Right atrium auricular region (tissue), 2 donors: ENCODE data around the gene TNNT3. TPM values are rescaled to one million over a fixed set of nuclear protein-coding genes. Genes with fewer than 3 reads are reported as not detected.

Experiments
- DNase-seq: peaks from one replicate; pipeline ENCODE4 v3.0.0-alpha.2; 2019; ENCODE audit warnings: low spot score
- H3K27ac ChIP-seq, 2 donors: fragments of 200-600 bp; sonication (generic); 1 replicate in 1 of 2; 2 replicates in 1 of 2; pipeline ENCODE4 v1.5.1; 2016 to 2019
- H3K27me3 ChIP-seq, 2 donors: fragments of 200-600 bp; sonication (generic); one replicate each; pipeline versions ENCODE4 v1.5.1 to v1.6.0; 2017 to 2019
- H3K36me3 ChIP-seq: fragments of 200-600 bp; sonication (generic); one replicate; pipeline ENCODE4 v1.5.1; 2016
- H3K4me1 ChIP-seq, 2 donors: fragments of 200-600 bp; sonication (generic); one replicate each; pipeline versions ENCODE4 v1.5.1 to v1.6.0; 2017 to 2019
- H3K4me3 ChIP-seq, 2 donors: fragments of 200-600 bp; sonication (generic); 1 replicate in 1 of 2; 2 replicates in 1 of 2; pipeline ENCODE4 v1.5.1; 2017 to 2019; ENCODE audit warnings: mild to moderate bottlenecking in 1 of 2, moderate library complexity in 1 of 2
- H3K9me3 ChIP-seq, 2 donors: fragments of 200-600 bp; sonication (generic); one replicate each; pipeline ENCODE4 v1.5.1; 2019
- total RNA-seq, 2 donors: library from RNA; depleted of rRNA; stranded (reverse); fragments of >200 nt; gene quantifications; one replicate each; pipeline ENCODE4 v1.1.0, GENCODE V29; 2016
- TF ChIP-seq, protein P1 (sequence below), 2 donors: fragments of 200-600 bp; sonication (generic); IDR thresholded peaks; one replicate each; pipeline ENCODE4 v1.5.1; 2019; ENCODE audit warnings: antibody characterized with exemption in 2 of 2

Gene TNNT3
- total RNA-seq, 2 donors from 2014 or later = 12.8 to 16.4 TPM

DNA sequence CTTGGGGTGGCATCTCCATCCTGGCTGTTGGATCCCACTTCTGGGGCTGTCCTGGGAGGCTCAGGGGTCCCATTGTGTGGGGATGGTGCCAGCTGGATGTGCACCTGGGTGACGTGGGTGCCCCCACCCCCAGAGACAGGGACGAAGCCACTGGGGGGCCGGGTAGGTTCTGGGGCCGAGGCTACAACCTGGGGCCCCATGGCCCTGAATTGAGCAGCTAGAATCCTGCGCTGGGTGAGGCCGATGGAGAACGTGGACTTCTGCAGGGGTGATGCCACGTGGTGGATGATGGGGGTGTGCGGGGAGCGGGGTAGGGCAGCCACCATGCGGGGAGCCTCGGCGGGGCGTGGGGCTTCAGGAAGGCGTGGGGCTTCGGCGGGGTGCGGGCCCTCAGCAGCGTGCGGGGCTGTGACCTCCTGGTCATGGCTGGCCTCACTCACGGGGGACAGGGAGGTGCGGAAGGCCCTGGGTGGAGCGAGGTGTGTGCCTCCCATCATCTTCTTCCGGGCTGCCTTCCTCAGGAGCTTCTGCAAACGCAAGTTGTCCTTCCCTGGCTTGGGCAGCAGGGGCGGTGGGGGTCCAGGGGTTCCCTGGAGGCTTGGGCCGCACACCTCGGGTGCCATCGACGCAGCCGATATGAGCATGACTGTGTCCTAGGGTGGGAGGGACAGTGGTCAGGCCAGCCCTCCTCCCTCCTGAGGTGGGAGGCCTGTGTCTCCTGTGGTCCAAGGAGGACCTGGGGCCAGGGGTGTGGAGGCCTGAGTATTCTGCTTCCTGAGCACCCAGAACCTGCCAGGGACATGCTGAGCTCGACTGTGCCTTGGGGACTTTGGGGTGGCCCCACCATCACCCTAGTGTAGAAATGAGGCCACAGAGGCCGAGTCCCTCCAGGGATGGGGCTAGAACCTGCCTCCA, 29.3 kb upstream of the TNNT3 start:
- DNase-seq = no peak
- TF ChIP-seq, protein P1, sequence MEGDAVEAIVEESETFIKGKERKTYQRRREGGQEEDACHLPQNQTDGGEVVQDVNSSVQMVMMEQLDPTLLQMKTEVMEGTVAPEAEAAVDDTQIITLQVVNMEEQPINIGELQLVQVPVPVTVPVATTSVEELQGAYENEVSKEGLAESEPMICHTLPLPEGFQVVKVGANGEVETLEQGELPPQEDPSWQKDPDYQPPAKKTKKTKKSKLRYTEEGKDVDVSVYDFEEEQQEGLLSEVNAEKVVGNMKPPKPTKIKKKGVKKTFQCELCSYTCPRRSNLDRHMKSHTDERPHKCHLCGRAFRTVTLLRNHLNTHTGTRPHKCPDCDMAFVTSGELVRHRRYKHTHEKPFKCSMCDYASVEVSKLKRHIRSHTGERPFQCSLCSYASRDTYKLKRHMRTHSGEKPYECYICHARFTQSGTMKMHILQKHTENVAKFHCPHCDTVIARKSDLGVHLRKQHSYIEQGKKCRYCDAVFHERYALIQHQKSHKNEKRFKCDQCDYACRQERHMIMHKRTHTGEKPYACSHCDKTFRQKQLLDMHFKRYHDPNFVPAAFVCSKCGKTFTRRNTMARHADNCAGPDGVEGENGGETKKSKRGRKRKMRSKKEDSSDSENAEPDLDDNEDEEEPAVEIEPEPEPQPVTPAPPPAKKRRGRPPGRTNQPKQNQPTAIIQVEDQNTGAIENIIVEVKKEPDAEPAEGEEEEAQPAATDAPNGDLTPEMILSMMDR (IDR thresholded peaks at IDR 0.05) = no peak
- H3K4me3 ChIP-seq = no peak overlapping the region
- no peak overlapping the region for H3K27ac ChIP-seq
- no peaks in the 10 kb centered on the region for H3K27me3 ChIP-seq
- H3K36me3 ChIP-seq = peaks cover 11% of the 10 kb centered on the region
- no peaks in the 10 kb centered on the region for H3K9me3 ChIP-seq
- H3K4me1 ChIP-seq = peaks cover 0 to 6% of the 10 kb centered on the region in 2 donors

DNA sequence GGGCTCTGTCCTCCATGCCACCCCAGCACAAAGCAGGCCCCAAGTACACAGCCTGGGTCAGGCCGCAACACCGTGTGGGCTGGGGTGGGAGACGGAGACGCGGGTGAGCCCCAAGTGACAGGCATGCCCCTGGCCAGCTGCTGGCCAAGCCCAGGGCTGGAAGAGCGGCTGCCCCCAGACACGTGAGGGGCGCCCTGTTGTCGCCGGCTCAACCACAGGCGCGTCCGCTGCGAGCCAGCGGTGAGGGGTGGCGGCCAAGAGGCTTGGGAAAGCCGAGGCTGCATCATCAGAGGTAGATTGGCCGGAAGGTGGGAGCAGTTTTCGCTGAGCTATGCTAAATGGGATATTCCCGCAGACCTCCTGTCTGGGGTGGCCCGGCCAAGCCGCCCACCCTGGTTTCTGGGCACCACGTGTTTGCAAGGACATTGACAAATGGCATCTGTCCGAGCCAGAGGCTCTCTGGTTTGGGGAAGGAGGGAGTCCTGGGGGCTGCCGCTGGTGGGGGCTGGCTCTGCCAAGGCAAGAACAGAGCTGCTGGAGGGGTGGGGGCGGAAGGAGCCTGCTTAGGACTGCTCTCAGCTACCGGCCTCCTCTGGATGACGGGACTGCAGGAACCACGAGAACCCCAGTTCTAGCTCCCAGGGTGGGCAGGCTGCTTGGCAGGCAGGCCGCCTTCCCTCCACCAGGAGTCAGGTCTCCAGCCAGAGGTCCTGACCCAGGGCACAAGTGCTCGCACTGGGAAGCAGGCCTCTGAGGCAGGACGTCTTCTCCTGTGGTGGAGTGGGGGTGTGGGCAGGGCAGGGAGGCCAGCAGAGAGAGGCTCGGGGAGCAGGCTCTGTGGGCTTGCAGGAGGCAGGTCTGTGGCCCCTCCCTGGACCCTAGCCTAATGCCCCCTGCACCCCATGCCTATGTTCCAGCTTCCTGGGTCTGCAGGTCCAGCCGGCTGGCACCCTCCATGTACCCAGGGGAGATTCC, 28.4 kb upstream of the TNNT3 start:
- TF ChIP-seq, protein P1 (IDR thresholded peaks at IDR 0.05) = no peak
- no peak overlapping the region for H3K27ac ChIP-seq
- H3K36me3 ChIP-seq = peaks cover 5% of the 10 kb centered on the region
- no peak overlapping the region for H3K4me3 ChIP-seq
- H3K9me3 ChIP-seq = no peaks in the 10 kb centered on the region
- no peak for DNase-seq
- H3K27me3 ChIP-seq = no peaks in the 10 kb centered on the region
- H3K4me1 ChIP-seq = peaks cover 0 to 6% of the 10 kb centered on the region in 2 donors

DNA sequence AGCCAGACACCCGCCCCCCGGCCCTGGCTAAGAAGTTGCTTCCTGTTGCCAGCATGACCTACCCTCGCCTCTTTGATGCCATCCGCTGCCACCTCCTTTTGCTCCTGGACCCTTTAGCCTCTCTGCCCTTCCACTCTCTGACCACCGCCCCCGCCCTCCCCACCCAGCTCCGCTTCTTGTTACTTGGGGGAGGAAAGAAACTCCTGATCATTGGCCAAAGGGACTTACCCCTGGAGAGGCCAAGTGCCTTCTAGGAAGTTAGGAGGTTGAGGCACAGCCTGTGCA, 27.7 kb upstream of the TNNT3 start, which contains the start of gene PRR33:
Gene PRR33, minus strand, starts transcription at position 65 of the 285 bp plus-strand sequence. CDS start 1,311 bp downstream, outside the sequence.
- H3K4me3 ChIP-seq = no peak within 1 kb of the TSS
- H3K27me3 ChIP-seq = no peaks in the 10 kb centered on the region
- no peak within 1 kb of the TSS for H3K27ac ChIP-seq

DNA sequence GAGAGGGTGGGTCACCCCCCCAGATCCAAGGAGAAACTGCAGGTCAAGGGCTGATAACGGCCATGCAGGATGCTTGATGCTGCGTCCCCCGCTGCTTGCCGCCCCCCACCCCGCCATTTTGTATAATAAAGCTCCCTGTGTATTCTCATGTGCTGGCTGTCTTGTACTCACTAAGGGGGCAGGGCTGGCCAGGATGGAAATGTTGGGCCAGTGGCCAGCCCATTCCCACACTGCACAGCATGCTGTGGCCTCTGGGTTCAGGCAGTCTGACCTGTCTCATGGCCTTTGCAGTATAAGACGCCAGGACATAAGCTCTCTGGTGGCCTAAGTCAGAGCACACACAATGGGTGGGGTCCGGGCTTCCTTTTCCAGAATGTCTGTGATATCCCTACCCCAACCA, 27.4 kb upstream of the TNNT3 start:
- peaks cover 0 to 6% of the 10 kb centered on the region in 2 donors for H3K4me1 ChIP-seq
- TF ChIP-seq, protein P1 (IDR thresholded peaks at IDR 0.05) = no peak
- peaks cover 5% of the 10 kb centered on the region for H3K36me3 ChIP-seq
- H3K9me3 ChIP-seq = no peaks in the 10 kb centered on the region
- H3K27ac ChIP-seq = no peak overlapping the region
- no peak overlapping the region for H3K4me3 ChIP-seq
- H3K27me3 ChIP-seq = no peaks in the 10 kb centered on the region
- no peak for DNase-seq

More for the DNA sequence above, 27.7 kb upstream of the TNNT3 start, which contains the start of gene PRR33:
- H3K36me3 ChIP-seq = peaks cover 5% of the 10 kb centered on the region
- no peaks in the 10 kb centered on the region for H3K9me3 ChIP-seq
- DNase-seq = no peak
- TF ChIP-seq, protein P1 (IDR thresholded peaks at IDR 0.05) = no peak
- peaks cover 0 to 6% of the 10 kb centered on the region in 2 donors for H3K4me1 ChIP-seq

DNA sequence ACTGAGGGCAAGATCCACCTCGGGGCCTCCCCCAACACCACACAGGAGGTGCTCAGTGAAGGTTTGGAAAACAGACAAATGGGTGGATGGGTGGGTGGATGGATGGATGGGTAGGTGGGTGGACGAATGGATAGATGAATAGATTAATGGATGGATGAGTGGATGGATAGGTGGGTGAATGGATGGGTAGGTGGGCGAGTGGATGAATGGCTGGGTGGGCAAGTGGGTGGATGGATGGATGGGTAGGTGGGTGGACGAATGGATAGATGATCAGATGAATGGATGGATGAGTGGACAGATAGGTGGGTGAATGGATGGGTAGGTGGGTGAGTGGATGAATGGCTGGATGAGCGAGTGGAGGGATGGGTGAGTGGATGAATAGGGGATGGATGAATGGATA, 26.9 kb upstream of the TNNT3 start:
- Histone ChIP-seq H3K27me3 (no peaks in the 10 kb centered on the region), H3K27ac (no peak overlapping the region), H3K4me1 (peaks cover 0 to 6% of the 10 kb centered on the region in 2 donors), H3K4me3 (no peak overlapping the region), H3K36me3 (peaks cover 5% of the 10 kb centered on the region), H3K9me3 (no peaks in the 10 kb centered on the region)
- no peak for DNase-seq
- TF ChIP-seq, protein P1 (IDR thresholded peaks at IDR 0.05) = no peak
